Left colon (tissue), 2 donors: ENCODE measurements around the gene IL1RN. TPM values are rescaled to one million over a fixed set of nuclear protein-coding genes. Genes with fewer than 3 reads are reported as not detected.

Experiments
- ATAC-seq: fragments of 200-7000 bp; cut with Tn5 transposase; one replicate; pipeline ENCODE4 v1.9.1; 2020; ENCODE audit warnings: mild to moderate bottlenecking, moderate library complexity
- DNase-seq, 2 donors: peaks; one replicate each; pipeline ENCODE4 v3.0.0-alpha.2; 2020
- intact Hi-C, 2 donors: fragments of 100-400 bp; cut with DNase I in 1 of 2; cut with micrococcal nuclease in 1 of 2; formaldehyde crosslinking; loops; one replicate each; pipeline versions ENCODE4 v1.11.2 to v1.14.0; 2022; cut with DNase I, micrococcal nuclease
- total RNA-seq, 2 donors: library from RNA; stranded (reverse); fragmentation: NEBNext Ultra II Directional; extraction: Animal tissue kit (Norgen Biotek cat#: 25700); gene quantifications; one replicate each; pipeline ENCODE4 v1.2.1, GENCODE V29; 2021
- donor health status: DM: no; HTN: no; CAD: no.
- donor health status: DM: yes; HTN: yes; CAD: no.

IL1RN gene
- total RNA-seq, 2 donors from 2014 or later, result 2.6 to 15.7 TPM

DNA sequence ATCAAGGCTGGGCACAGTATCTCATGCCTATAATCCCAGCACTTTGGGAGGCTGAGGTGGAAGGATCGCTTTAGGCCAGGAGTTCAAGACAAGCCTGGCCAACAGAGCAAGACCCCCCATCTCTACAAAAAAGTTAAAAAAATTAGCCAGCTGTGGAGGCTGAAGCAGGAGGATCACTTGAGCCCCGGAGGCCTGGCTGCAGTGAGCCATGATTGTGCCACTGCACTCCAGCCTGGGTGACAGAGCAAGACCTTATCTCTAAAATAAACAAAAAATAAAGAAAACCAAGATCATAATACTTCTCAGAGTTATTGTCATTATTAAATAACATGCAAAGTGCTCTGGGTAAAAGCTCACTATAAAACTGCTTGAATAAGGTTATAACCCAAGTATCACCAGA lies 14.9 kb downstream of the IL1RN start:
- no peak for DNase-seq
- no peak for ATAC-seq
- intact Hi-C loops, result no loop called here

DNA sequence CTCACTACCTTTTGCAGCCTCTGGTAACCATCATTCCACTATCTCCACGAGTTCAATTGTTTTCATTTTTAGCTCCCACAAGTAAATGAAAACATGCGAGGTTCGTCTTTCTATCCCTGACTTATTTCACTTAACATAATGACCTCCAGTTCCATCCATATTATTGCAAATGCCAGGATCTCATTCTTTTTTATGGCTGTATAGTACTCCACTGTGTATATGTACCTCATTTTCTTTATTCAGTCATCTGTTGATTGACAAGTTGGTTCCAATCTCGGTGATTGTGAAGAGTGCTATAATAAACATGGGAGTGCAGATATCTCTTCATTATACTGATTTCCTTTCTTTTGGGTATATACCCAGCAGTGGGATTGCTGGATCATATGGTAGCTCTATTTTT lies 16.9 kb downstream of the IL1RN start:
- intact Hi-C loops, result no loop called here
- ATAC-seq (no peak), DNase-seq (no peak)

DNA sequence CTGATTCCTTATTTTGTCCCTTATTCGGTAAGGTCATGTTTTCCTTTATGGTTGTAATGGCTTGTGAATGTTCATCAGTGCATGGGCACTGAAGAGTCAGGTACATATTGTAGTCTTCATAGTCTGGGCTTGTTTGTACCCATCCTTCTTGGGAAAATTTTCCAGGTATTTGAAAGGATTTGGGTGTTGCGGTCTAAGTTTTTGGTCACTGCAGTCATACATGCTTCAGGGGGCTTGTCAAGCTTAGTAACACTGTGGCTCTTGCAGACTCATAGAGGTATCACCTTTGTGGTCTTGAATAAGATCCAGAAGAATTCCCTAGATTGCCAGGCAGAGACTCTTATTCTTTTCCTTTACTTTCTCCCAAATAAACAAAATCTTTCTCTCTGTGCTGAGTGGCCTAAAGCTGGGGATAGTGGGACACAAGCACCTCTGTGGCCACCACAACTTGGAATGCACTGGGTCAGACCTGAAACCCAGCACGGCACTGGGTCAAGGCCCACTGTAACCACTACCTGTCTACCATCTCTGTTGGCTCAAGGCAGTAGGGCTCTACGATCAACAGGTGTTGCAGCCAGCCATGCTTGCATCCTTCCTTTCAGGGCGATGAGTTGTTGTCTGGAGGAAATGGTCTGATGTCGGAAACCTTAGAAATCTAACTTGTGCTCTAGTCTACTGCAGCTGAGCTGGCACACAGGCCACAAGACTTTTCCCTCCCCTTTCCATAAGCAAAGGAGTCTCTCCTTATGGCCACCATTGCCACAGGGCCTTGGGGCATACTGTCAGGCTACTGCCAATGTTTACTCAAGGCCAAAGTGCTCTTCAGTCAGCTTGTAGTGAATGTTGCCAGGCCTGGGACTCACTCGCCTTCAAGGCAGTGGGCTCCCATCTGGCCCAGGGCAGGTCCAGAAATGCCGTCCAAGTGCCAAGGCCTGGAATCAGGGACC lies 21.5 kb downstream of the IL1RN start:
- intact Hi-C loops, result no loop called here
- no peak for DNase-seq
- ATAC-seq, result no peak

DNA sequence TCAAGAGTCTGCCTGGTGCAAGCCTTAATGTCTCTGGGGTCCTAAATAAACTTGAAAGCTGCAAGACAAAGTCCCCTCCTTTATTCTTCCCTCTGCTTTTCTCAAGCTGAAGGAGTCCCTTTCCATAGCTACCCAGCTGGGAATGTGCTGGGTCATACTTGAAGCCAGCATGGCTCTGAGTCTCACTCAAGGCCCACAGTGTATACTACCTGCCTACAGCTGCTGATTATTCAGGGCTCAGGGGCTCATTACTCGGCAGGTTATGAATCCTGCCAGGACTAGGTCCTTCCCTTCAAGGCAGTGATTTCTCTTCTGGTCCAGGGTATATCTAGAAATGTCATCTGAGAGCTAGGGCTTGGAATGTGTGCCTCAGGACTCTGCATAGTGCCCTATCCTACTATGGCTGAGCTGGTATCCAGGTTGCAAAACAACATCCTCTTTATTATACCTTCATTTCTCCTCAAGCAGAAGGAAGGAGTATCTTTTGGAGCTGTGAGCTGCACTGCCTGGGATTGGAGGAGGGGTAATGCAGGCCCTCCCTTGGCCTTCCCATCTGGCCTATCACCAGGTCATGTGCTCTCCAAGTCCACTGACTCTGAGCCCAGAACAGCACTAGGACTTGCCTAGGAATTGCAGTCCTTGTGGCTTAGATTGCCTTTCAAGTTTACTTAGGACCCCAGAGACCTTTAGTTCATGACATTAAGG lies 22.3 kb downstream of the IL1RN start:
- intact Hi-C loops, result no loop called here
- ATAC-seq (no peak), DNase-seq (no peak)

DNA sequence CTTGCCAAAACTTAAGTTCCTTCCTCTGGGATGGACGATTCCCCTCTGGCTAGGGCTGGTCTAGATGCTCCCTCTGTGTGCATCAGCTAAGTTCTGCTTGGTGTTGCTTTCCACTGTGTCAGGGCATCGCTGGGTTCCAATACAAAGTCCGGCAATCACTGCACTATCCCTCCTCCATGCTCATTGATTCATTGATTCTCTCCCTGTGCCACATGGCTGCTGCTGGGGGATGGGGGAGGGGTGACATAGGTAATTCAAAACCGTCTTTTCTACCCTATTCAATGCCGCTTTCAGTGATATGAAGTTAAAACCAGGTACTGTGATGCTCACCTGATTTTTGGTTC lies 22.8 kb downstream of the IL1RN start:
- DNase-seq, result no peak
- no peak for ATAC-seq
- intact Hi-C loops, result no loop called here

DNA sequence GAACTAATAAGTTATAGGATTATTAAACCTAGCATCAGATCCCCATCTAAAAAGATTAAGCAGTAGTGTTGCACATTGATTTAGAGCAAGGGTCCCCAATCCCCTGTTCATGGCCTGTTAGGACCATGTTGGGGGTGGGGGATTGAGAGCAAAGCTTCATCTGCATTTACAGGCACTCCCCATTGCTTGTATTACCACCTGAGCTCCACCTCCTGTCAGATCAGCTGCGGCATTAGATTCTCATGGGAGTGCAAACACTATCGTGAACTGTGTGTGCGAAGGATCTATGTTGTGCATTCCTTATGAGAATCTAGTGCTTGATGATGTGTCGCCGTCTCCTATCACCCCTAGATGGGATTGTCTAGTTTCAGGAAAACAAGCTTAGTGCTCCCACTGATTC lies 27.9 kb downstream of the IL1RN start:
- ATAC-seq (no peak), DNase-seq (no peak)
- intact Hi-C loops, result no loop called here

DNA sequence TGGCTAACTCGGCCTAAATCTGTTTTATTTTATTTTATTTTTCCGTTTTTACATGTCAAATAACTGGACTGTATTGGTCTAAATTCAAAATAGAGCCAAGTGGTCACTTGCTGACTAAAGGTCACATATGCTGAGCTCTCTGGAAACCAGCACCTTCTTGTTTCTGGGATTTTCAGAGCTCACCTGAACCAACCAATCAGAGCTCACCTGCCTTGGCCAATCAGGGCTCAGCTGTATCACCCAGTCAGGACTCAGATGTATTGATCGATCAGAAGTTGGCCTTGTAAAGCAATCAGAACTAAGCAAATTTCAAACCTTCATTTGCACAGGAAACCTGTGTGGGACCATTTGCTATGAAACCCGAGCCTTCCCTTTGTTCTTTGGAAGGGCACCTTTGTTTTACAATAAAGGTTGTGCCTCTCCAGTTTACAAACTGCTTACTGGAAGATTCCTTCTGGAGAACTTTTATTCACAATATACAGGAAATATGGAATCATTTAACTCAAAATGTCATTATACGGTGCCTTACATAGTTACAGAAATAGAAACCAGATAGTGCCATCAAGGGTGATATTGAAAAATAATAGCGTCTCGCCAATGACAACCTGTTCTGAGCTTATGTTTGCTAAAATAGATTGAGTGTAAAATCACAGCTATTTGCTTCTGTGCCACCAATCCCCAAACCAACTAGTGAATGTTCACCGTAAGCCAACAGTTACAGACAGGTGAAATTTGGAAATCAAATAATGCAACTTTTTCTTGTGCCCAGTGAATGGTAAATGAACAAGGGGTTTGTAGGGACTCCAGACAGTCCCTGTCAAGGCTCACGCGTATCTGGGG lies 29.1 kb downstream of the IL1RN start:
- DNase-seq (no peak), ATAC-seq (no peak)
- intact Hi-C loops, result no loop called here

DNA sequence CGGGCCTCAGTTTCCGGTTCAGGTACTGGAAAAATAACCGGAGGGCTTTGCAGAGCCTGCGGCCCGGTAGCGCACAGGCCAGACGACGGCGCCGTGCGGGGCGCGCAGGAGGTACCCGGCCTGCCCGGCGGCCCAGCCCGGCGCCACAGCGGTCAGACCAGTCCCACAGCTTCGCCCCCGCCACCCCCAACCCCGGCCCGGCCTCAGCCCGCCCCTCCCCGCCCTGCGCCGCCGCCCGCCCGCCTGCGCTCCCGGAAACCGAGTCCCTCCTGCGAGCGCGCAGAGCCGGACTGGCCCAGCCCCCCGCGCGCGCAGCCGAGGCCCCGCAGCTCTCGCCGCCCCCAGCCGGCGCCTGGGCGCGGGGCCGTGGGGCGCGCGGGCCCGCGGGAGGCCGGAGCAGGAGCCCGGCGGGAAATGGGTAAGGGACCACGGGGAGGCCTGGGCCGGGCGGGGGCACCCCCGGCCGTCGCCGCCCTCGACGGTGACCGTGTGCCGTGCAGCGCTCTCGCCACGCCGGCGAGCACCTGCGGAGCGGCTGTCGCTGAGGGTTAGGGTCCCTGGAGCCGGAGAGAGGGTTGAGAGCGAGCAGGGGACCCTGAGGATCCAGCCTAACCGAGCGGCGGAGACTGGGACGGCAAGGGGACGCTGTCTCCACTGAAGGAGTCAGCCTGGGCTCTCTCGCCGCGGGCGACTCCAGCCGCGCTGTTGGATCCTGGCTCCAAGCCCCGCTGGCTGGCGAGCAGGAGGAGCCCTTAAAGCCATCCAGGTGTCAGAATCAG lies 29.9 kb downstream of the IL1RN start:
- intact Hi-C loops, result no loop called here
- peak; percentile 86 for ATAC-seq
- peak; percentile 73 to 82 for DNase-seq

DNA sequence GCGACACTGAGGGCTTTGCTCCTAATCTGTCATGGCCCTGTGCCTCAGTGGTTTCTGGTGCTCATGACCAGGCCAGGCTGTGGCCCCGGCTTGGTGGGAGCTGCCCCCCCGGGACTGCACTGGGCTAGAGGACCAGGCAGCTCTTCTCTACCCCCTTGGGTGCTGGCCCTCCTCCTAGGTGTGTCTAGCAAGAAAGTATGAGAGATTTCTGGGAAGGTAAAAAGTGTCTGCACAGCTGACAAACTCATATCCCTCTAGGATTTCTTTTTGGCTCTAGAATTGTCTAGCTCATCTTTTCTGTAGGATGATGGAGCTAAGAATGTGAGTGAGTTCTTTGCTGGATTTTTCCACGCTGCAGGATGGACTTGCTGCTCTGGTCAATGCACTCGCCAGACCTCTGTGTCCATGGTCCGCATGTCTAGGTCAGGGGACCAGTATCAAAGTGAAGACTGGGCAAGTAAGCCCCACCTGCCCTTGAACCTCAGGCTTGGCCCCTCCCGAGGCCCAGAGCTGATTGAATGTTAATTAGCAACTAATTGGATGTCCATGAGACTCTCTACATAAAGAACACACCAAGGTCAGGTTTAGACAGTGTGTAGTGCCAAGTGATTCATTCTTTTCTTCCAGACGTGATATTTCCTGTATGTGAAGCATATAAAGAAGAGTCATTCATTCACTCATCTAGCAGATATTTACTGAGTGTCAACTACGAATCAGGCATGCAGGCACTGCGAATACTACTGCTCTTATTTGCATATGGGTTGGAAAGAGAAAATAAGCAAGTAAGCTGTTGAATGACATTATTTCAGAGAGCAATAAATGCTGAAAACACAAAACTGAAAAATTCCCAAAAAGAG lies 30.7 kb downstream of the IL1RN start:
- ATAC-seq (peak; percentile 65), DNase-seq (no peak)
- intact Hi-C loops, result no loop called here

DNA sequence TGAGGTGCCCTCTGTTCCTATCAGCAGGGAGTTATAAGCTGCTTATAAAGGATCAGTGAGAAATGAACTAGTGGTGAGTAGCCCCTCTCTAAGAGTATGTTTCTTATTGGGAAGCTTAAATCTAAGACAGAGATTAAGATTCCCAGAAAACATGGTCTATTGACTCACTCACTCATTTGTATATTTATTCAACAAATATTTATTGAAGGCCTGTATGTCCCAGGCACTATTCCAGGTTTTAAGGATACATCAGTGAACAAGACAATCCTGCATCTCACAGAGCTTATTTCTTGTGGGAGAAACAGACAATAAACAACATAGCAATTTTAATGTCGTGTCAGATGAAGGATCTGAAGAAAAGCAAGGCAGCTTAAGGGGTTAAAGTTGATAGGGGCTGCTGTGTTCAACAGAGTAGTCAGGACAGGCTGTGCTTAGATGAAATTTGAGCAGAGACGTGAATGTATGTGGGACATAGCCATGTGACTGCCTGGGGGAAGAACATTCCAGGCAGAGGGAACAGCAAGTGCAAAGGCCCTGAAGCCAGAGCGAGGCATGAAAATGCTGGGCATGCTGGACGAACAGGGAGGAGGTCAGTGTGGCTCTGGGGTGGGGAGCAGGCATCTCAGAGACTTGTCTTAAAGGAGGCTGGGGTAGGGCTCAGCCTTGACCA lies 31.6 kb downstream of the IL1RN start:
- ATAC-seq (no peak), DNase-seq (no peak)
- intact Hi-C loops, result no loop called here

DNA sequence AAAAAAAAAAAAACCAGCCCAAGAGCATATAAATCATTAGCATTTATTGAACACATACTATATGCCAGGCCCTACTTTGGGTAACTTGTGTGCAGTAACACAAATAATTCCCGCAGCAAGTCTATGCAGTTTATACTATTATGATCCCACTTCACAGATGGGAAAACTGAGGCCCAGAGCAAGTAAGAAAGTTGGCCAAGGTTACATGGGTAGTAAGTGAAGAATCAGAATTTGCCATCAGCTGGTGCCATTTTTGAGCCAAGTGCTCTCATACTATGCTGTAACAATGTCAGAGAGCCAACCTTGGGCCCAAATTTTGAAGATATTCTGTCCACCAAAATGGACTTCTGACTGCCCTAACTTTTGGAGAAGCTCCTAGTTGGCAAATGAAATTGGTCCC lies 32.9 kb downstream of the IL1RN start:
- DNase-seq, result no peak
- intact Hi-C loops, result no loop called here
- ATAC-seq, result no peak

DNA sequence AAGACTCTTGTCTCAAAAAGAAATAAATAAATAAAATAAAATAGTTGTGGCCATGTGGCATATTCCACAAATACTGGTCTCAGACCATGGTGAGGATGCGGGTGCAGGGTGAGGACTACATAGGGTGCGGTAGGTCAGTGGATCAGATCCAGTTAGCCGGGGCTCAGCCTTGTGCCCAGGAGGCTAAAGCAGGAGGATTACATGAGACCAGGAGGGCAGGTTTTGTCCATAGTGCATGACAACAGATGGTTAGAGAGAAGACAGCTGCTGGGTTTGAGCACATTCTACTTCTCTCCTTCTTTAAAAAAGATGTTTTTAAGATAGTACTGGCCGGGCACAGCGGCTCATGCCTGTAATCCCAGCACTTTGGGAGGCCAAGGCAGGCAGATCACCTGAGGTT lies 33.6 kb downstream of the IL1RN start:
- intact Hi-C loops, result no loop called here
- ATAC-seq (no peak), DNase-seq (no peak)

DNA sequence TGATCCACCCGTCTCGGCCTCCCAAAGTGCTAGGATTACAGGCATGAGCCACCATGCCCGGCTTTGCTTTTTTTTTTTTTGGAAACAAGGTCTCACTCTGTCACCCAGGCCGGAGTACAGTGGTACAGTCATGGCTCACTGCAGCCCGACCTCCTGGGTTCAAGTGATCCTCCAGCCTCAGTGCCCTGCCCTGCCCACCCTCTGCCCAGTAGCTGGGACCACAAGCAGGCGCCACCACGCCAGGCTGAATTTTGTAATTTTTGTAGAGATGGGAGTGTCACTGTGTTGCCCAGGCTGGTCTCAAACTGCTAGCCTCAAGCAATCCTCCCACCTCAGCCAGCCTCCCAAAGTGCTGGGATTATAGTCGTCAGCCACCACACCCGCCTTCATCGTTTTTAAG lies 34.8 kb downstream of the IL1RN start:
- intact Hi-C loops, result no loop called here
- ATAC-seq, result no peak
- no peak for DNase-seq

DNA sequence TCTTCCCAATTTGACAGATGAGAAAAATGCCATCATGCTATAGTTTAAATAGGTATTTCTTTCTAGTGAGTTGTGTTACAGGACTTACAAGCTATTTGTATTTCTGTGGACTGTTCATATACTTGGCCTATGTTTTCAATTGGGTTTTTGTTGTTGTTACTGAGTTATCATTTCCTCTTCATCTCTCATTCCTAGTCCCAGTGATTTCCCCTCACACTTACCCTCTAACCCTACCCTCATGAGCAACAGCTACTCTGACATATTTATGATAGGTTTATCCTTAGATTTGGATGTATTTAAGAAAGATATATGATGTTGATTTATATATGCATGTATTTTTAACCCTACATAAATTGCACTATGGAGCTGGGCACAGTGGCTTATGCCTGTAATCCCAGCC lies 35.5 kb downstream of the IL1RN start:
- ATAC-seq (no peak), DNase-seq (no peak)
- intact Hi-C loops, result no loop called here

DNA sequence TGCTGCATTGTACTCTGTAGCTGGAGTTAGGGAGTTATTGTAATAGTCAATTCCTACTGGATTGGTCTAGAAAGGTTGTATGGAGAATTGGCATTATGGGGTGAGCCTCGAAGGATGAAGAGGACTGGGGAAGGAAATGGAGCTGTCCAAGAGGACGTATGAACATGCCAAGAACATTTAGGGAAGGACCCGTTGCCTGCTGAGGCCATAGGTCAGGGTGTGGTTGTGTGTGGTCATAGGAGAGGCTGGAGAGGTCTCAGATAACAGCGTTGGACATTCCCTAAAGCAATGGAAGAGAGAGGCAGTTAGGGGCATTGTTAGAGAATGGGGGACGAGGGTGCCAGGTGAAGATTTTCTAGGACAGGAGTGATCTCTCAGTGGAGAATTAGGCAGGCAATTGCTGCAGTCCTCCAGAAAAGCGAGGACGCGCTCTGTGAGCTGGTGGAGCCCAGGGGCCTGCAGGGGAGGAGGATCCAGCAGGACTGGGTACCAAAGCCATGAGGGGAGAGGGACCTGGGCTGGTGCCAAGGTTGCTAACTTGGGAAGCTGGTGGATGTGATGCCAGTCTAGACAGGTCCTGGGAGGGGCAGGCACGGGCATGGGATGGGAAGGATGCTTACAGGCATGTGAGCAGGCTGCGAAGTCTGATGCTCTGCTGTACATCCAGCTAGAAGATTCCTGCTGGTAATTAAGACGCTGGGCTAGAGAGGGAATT lies 37.0 kb downstream of the IL1RN start:
- DNase-seq, result peak in 1 of 2 donors; percentile 37
- intact Hi-C loops, result no loop called here

DNA sequence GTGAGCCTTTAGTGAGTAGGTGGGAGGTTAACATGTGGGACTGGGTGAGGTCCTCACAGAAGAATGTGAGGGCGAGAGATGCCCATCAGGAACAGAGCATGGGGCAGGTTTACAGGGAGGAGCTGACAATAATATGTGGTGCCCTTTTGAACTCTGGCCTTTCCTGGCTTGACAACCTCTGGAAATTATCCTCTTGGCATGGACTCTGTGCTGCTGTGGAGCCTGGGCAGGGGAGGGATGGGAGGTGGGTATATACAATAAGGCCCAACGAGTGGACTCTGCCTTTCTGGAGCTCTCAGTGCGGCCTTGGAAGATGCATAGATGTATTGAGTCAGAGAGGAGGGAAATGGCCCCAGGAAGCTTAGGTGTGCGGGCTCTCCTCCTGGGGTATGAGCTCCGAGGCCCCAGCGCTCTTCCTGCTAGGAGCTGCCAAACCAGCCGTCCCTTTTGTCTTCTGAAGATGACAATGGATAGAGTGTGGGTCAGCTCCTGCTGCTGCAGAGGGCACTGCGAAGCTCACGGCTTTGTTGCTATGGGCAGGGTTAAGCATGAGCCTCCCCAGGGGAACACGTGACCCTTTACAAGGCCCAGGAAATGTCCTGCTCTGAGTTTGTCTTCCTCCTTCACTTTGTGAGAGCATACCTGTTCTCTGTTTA lies 37.7 kb downstream of the IL1RN start:
- DNase-seq (peak in 1 of 2 donors; percentile 49), ATAC-seq (peak; percentile 66)
- intact Hi-C loops, result no loop called here

More for the DNA sequence above, 37.0 kb downstream of the IL1RN start:
- no peak for ATAC-seq
